MM.1S (cell line): ENCODE data around the gene FUS.

Source experiments
- EZH2 ChIP-seq: fragments of 300-600 bp; sonication (generic); optimal IDR thresholded peaks from 2 replicates; pipeline ENCODE3; 2017; ENCODE audit warnings: low read depth, mild to moderate bottlenecking, antibody characterized with exemption, low read length, mixed read lengths
- EZH2phosphoT487 ChIP-seq: fragments of 300-600 bp; sonication (generic); IDR thresholded peaks from 2 replicates; pipeline ENCODE4 v1.6.1; 2018; ENCODE audit warnings: antibody characterized with exemption, low read length
- TF ChIP-seq, protein P1 (sequence below): fragments of 300-600 bp; sonication (generic); IDR thresholded peaks from 2 replicates; pipeline ENCODE4 v1.5.1; 2016; ENCODE audit warnings: antibody characterized with exemption, low read length, mixed read lengths

DNA sequence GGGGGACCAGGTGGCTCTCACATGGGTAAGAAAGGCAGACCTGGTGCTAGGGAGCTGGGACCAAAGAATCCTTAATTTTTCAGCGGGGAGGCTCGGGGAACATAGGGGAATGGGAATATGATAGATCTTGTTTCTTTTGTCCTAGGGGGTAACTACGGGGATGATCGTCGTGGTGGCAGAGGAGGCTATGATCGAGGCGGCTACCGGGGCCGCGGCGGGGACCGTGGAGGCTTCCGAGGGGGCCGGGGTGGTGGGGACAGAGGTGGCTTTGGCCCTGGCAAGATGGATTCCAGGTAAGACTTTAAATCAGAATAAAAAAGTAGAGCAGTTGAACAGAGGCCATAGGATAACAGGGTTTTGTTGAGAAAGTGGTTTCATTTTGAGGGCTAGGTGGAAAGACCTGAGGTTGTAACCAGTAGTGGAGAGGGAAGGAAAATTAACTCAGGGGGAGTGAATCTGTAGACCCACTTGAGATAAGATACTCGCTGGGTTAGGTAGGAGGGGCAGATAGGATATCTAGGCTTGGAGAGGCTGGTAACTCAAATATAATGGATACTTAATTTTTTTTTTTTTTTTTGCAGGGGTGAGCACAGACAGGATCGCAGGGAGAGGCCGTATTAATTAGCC, 11.0 kb downstream of the FUS start:
- TF ChIP-seq, protein P1, sequence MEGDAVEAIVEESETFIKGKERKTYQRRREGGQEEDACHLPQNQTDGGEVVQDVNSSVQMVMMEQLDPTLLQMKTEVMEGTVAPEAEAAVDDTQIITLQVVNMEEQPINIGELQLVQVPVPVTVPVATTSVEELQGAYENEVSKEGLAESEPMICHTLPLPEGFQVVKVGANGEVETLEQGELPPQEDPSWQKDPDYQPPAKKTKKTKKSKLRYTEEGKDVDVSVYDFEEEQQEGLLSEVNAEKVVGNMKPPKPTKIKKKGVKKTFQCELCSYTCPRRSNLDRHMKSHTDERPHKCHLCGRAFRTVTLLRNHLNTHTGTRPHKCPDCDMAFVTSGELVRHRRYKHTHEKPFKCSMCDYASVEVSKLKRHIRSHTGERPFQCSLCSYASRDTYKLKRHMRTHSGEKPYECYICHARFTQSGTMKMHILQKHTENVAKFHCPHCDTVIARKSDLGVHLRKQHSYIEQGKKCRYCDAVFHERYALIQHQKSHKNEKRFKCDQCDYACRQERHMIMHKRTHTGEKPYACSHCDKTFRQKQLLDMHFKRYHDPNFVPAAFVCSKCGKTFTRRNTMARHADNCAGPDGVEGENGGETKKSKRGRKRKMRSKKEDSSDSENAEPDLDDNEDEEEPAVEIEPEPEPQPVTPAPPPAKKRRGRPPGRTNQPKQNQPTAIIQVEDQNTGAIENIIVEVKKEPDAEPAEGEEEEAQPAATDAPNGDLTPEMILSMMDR = no peak
- TF ChIP-seq EZH2 (no peak), EZH2phosphoT487 (no peak)
